IPS-11a (cell line): ENCODE data around the gene SEBOX.

Experiments
- H3K4me3 ChIP-seq: one replicate; pipeline ENCODE4 v1.5.1; 2013; ENCODE audit warnings: low read depth, low read length, control low read depth

The SEBOX gene

GRCh38 chr17:28320215-28321061, 44.6 kb downstream of the SEBOX start:
- peak overlapping the region; percentile 81 for H3K4me3 ChIP-seq

- peak overlapping the region; percentile 81 for H3K4me3 ChIP-seq
These were observed 45.4 kb downstream of the SEBOX start for GRCh38 chr17:28319598-28319935.

GRCh38 chr17:28318759-28319597, 46.0 kb downstream of the SEBOX start, which contains the start of gene TMEM97:
TSS of gene TMEM97 (plus strand) at chr17:28319200. CDS start at chr17:28319240, 40 bp downstream.
- H3K4me3 ChIP-seq, result peak within 1 kb of the TSS; percentile 81

GRCh38 chr17:28317966-28318758, 46.8 kb downstream of the SEBOX start:
- H3K4me3 ChIP-seq, result peak overlapping the region; percentile 81

GRCh38 chr17:28317099-28317965, 47.7 kb downstream of the SEBOX start:
- H3K4me3 ChIP-seq, result no peak overlapping the region

- no peak overlapping the region for H3K4me3 ChIP-seq
These were observed 48.9 kb downstream of the SEBOX start for GRCh38 chr17:28315846-28316705.

- H3K4me3 ChIP-seq, result no peak overlapping the region
These were observed 51.2 kb downstream of the SEBOX start for GRCh38 chr17:28313841-28314240.
